GM12892 (cell line): Measurements from ENCODE around the gene PTPN11.

Source experiments
- POLR2A ChIP-seq: IDR thresholded peaks from 2 replicates; pipeline ENCODE4 v1.6.1; 2011; ENCODE audit warnings: low read depth, low read length, control low read depth
- POLR2AphosphoS5 ChIP-seq: IDR thresholded peaks from 2 replicates; pipeline ENCODE4 v1.6.1; 2011; ENCODE audit warnings: low read depth, low read length, control low read depth

DNA sequence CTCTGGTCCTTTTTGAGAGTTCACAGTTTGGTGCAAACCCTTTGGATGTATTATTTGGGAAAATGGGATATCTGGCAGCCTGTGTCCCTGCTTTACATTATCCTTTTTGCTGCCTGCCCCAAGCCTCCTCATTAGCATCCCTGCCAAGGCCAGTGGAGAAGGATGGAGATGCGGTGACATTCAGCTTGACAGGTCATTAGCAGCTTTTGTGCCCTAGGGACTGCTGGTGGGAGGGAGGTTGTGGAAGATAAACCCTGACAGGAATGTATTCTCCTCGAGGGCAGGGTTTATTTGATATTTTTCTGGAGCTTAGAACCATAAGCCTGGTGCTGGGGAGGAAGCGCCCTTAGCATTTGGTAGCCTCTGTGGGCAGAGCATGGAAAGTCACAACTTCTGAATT is 49.3 kb downstream of the PTPN11 start:
- TF ChIP-seq POLR2A = no peak
- TF ChIP-seq POLR2AphosphoS5 = no peak
